HG02884 (cell line): ENCODE results near the gene FHL1.
"Not testable (repeated sequence)": the region's sequence is repeated elsewhere in the genome, so short reads cannot be mapped to it uniquely, and the experiment has no call there.

ENCODE experiments used
- ATAC-seq: cut with Tn5 transposase; IDR thresholded peaks from one replicate; pipeline ENCODE4 v1.9.1; 2021; ENCODE audit warnings: mild to moderate bottlenecking, moderate library complexity; ENCODE audit not compliant: unreplicated experiment

Gene FHL1

GRCh38 chrX:136146614-136147314, 569 bp upstream of the FHL1 start:
- ATAC-seq: peak; percentile 29

GRCh38 chrX:136147976-136148375, 643 bp downstream of the FHL1 start:
- ATAC-seq: no peak

- ATAC-seq: no peak
These were observed 1.1 kb downstream of the FHL1 start for GRCh38 chrX:136148391-136148790.

- no peak for ATAC-seq
These were observed 7.7 kb downstream of the FHL1 start for GRCh38 chrX:136154998-136155397.

- no peak for ATAC-seq
These were observed 9.3 kb downstream of the FHL1 start for GRCh38 chrX:136156560-136157117.

GRCh38 chrX:136157187-136157586, 9.9 kb downstream of the FHL1 start:
- ATAC-seq: no peak

GRCh38 chrX:136158685-136159084, 11.4 kb downstream of the FHL1 start:
- ATAC-seq: no peak

GRCh38 chrX:136159611-136160025, 12.3 kb downstream of the FHL1 start:
- ATAC-seq: no peak

- ATAC-seq: no peak
These were observed 15.7 kb downstream of the FHL1 start for GRCh38 chrX:136162827-136163570.

- ATAC-seq: no peak
These were observed 16.4 kb downstream of the FHL1 start for GRCh38 chrX:136163689-136164088.

GRCh38 chrX:136165406-136165805, 18.1 kb downstream of the FHL1 start:
- no peak for ATAC-seq

- no peak for ATAC-seq
These were observed 19.0 kb downstream of the FHL1 start for GRCh38 chrX:136166221-136166855.

- ATAC-seq: not testable (repeated sequence)
These were observed 20.7 kb downstream of the FHL1 start for GRCh38 chrX:136167989-136168388.

- no peak for ATAC-seq
These were observed 21.8 kb downstream of the FHL1 start for GRCh38 chrX:136168929-136169735.

- no peak for ATAC-seq
These were observed 22.9 kb downstream of the FHL1 start for GRCh38 chrX:136170139-136170800.

- no peak for ATAC-seq
These were observed 24.1 kb downstream of the FHL1 start for GRCh38 chrX:136171420-136171819.

- no peak for ATAC-seq
These were observed 29.1 kb downstream of the FHL1 start for GRCh38 chrX:136176399-136176825.

- ATAC-seq: no peak
These were observed 31.8 kb downstream of the FHL1 start for GRCh38 chrX:136179133-136179532.

- ATAC-seq: no peak
These were observed 35.1 kb downstream of the FHL1 start for GRCh38 chrX:136182414-136182813.

GRCh38 chrX:136183172-136183571, 35.8 kb downstream of the FHL1 start:
- no peak for ATAC-seq
